Stimulated activated naive CD8-positive, alpha-beta T cell treated with anti-CD3 and anti-CD28 coated beads, Interleukin-15, Interleukin-2, amounts not matched to agents 100 ng/mL and 50 ng/mL, for 24 hours (primary cell): ENCODE measurements around the gene RNF215.

ENCODE experiments used
- H3K27ac Mint-ChIP-seq: one replicate; pipeline ENCODE4 v1.8.0; 2021; ENCODE audit warnings: mild to moderate bottlenecking, mixed read lengths
- H3K27me3 Mint-ChIP-seq: one replicate; pipeline ENCODE4 v1.8.0; 2021; ENCODE audit warnings: mixed read lengths
- H3K36me3 Mint-ChIP-seq: one replicate; pipeline ENCODE4 v1.8.0; 2021; ENCODE audit warnings: low read depth, mixed read lengths
- H3K4me1 Mint-ChIP-seq: one replicate; pipeline ENCODE4 v1.8.0; 2021; ENCODE audit warnings: low read depth, mixed read lengths
- H3K4me3 Mint-ChIP-seq: one replicate; pipeline ENCODE4 v1.8.0; 2021; ENCODE audit warnings: mild to moderate bottlenecking, mixed read lengths
- H3K9me3 Mint-ChIP-seq: one replicate; pipeline ENCODE4 v1.8.0; 2021; ENCODE audit warnings: mixed read lengths

RNF215 gene

DNA sequence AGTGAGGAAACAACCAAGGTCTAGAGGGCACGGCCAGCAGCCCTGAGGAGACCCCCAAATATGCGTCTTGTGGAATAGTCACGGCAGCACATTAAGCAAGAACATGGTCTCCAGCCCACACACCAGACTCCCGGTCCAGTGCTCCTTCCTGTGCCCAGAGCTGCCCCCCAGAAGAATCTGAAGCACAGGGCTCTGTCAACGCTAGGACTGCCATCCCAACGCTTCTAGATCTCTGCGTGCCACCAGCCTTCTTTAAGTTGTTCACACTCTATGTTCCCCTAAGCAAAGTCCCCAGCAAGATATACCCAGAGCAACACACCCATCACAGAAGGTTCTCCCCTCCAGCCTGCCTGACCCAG is 6.1 kb upstream of the RNF215 start:
- no peak overlapping the region for H3K27ac Mint-ChIP-seq
- H3K27me3 Mint-ChIP-seq, result no peaks in the 10 kb centered on the region
- H3K9me3 Mint-ChIP-seq, result no peaks in the 10 kb centered on the region
- H3K4me3 Mint-ChIP-seq, result no peak overlapping the region
- H3K4me1 Mint-ChIP-seq, result peaks cover 62% of the 10 kb centered on the region
- no peaks in the 10 kb centered on the region for H3K36me3 Mint-ChIP-seq

DNA sequence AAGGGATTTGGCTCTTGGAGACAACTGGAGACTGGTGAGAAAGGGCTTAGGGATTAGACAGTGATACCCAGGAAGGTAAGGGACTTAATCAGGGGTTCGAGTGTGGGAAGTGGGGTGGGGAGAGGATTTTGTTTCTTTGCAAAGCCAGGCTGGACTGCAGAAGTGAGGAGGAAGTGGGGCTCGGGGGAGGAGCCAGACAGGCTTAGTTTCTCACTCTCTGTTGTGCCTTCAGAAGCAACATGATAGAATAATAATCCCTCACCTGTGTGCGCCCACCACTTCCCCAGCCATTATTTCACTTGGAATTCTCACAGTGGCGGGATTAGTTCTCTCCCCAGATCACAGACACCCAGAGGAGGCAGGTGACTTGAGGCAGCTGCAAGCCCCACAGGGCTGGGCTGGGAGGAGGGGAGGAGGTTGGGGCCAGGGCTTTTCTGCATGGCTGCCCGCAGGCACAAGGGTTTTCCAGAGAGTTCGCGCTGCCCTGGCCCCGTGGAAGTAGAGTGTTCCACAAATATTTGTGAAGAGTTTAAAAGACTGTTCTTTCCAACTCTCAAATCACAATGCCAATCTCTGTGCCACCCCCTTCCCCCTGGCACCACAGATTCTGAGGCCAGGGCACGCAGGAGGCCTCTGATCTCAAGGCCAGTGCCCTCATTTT is 5.6 kb upstream of the RNF215 start:
- Mint-ChIP-seq H3K4me1 (peaks cover 59% of the 10 kb centered on the region), H3K9me3 (no peaks in the 10 kb centered on the region), H3K27me3 (no peaks in the 10 kb centered on the region), H3K27ac (no peak overlapping the region), H3K36me3 (no peaks in the 10 kb centered on the region), H3K4me3 (no peak overlapping the region)

DNA sequence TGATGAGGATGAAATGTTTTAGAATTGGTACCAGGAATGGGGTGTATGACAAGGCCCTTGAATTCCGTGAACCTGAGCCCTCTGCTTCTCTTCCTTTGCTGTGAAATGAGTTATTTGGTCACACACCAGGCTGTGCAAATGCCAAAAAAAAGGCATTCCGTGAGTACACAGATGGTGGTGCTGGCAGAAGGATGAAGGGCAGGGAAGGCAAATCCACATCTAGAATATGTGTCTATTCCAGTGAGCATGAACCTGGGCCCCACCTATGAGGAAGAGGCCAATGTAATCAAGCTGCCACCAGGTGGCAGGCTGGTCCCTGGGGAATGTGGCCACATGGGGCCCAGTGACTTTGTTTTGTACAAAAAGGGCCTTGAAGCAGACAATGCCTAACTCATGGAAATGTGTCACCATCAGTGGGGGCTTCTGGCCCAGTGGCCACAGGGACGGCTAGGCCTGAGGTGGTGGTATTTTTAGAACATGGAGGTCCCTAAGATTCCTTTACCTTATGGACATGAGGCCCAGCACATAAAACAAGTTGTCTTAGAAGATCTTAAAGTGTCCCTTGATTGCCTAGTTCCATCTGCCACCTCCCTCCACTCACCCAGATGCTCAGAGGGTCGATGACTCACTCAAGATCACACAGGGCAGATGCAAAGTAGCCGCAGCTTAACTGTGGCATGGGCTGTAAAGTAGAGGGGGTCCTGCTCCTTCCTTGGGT is 3.9 kb upstream of the RNF215 start:
- Mint-ChIP-seq H3K36me3 (no peaks in the 10 kb centered on the region), H3K9me3 (no peaks in the 10 kb centered on the region), H3K27ac (peak overlapping the region; percentile 74), H3K27me3 (no peaks in the 10 kb centered on the region), H3K4me1 (peaks cover 54% of the 10 kb centered on the region), H3K4me3 (no peak overlapping the region)

DNA sequence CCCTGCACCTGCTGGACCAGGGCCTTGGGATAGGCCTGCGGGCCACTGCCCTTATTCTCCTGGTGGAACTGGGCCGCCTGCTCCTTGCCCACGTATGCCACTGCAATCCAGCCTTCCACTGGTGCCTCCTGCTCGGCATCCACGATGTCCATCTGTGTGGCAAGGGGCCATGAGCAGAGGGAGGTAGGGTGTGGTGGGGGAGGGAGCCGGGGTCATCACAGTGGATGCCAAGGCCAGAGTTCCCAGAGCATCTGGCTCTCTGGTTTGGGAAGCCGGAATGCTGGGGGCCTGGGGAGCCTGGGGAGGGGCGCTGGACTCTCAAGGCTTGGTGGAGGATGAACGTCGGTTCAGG is 627 bp downstream of the RNF215 start:
- no peaks in the 10 kb centered on the region for H3K36me3 Mint-ChIP-seq
- H3K27ac Mint-ChIP-seq, result no peak overlapping the region
- no peaks in the 10 kb centered on the region for H3K27me3 Mint-ChIP-seq
- H3K9me3 Mint-ChIP-seq, result no peaks in the 10 kb centered on the region
- H3K4me1 Mint-ChIP-seq, result peaks cover 30% of the 10 kb centered on the region
- H3K4me3 Mint-ChIP-seq, result peak overlapping the region; percentile 82

DNA sequence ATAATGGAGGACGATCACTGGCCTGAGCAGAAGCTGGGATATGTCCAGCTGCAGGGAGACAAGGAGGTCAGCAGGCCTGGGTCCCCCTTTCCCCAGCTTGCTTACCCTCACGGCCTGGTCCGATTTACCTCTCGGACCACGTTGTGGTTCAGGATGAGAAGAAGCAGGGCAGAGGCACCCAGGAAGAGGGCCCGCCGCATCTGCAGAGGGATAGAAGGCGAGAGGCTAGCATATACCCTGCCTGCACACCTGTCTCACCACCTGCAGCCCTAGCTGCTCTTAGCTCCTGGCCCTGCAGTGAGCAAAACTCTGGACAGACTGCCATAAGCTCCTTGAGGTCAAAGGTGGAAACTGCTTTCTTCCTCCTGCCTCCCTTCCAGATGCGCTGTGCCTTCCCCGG is 1.3 kb downstream of the RNF215 start:
- Mint-ChIP-seq H3K4me1 (peaks cover 30% of the 10 kb centered on the region), H3K27ac (no peak overlapping the region), H3K36me3 (no peaks in the 10 kb centered on the region), H3K4me3 (no peak overlapping the region), H3K9me3 (no peaks in the 10 kb centered on the region), H3K27me3 (no peaks in the 10 kb centered on the region)

DNA sequence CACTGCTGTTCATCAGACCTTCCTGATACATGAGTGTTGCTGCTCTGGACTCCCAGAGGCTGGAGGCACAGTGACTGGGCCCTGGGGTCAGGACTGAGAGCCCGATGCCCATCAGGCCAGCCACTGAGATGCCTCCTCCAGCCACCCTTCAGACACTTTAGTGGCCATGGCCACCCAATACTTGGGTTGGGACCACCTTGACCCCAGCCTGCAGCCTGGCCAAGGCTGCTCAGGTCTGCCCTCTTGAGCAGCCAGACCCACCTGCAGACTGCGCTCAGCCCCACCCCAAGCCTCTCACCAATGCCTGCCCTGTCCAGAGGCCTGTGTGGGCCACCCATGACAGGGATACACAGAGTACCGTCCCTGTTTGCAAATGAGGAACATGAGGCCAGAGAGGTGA is 4.2 kb downstream of the RNF215 start:
- no peak overlapping the region for H3K27ac Mint-ChIP-seq
- no peaks in the 10 kb centered on the region for H3K9me3 Mint-ChIP-seq
- peaks cover 13% of the 10 kb centered on the region for H3K4me1 Mint-ChIP-seq
- H3K4me3 Mint-ChIP-seq, result no peak overlapping the region
- no peaks in the 10 kb centered on the region for H3K36me3 Mint-ChIP-seq
- no peaks in the 10 kb centered on the region for H3K27me3 Mint-ChIP-seq

DNA sequence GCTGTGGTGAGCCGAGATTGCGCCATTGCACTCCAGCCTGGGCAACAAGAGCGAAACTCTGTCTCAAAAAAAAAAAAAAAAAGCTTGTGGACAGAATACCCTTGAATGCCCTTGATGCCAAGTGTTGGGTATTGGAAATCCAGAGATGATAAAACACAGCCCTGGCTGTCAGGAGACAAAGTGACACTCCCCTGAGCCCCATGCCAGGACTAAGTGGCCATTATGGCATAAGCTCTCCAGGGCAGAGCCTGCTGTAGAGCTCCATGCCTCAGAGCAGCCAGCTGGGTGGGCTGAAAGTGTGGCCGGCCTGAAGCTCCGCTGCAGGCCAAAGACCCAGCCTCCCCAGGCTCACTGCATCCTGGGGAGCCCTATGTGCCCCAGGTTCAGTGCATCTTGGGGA is 4.9 kb downstream of the RNF215 start:
- H3K27ac Mint-ChIP-seq, result no peak overlapping the region
- H3K4me1 Mint-ChIP-seq, result peaks cover 9% of the 10 kb centered on the region
- H3K4me3 Mint-ChIP-seq, result no peak overlapping the region
- H3K27me3 Mint-ChIP-seq, result no peaks in the 10 kb centered on the region
- H3K36me3 Mint-ChIP-seq, result no peaks in the 10 kb centered on the region
- no peaks in the 10 kb centered on the region for H3K9me3 Mint-ChIP-seq

DNA sequence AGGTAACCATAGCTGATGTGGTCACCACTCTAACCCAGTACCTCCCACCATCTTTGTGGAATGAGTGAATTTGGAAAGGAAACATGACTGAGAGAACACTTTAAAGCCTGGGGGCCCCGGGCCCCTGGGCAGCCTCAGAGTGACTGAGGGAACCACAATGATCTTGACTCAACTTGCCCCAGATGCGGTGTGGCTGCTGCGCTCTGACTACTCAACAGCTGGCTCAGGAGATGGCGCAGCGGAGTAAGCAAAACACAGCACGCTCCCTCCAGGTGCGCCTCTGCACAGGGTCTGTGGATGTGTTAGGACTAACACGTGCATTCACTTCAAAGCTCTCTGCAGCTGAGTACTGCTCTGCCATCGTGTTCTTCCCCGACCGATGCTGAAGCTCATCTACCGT is 5.9 kb downstream of the RNF215 start:
- H3K27ac Mint-ChIP-seq, result no peak overlapping the region
- H3K4me1 Mint-ChIP-seq, result peaks cover 8% of the 10 kb centered on the region

DNA sequence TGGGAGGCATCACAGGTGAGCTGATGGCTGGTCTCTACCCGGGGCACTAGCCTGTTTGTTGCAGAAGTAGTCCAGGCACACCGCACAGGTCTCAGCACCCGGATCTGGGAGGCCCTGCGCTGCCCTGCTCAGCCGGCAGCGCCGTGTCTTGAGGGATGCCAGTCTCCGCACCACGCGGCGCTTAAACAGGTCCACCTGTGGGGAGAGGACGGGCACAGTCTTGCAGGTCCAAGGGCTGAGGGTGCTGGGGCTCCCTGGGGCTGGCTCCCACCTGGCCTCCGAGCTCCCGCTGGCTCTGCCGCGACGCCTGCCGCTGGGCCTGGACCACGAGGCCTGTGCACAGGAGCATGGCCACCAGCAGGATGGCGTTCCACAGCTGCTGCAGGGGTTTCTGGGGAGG is 7.2 kb downstream of the RNF215 start:
- no peaks in the 10 kb centered on the region for H3K36me3 Mint-ChIP-seq
- no peaks in the 10 kb centered on the region for H3K27me3 Mint-ChIP-seq
- peaks cover 8% of the 10 kb centered on the region for H3K4me1 Mint-ChIP-seq
- no peak overlapping the region for H3K27ac Mint-ChIP-seq
- H3K9me3 Mint-ChIP-seq, result no peaks in the 10 kb centered on the region
- no peak overlapping the region for H3K4me3 Mint-ChIP-seq

More for the DNA sequence above, 5.9 kb downstream of the RNF215 start:
- Mint-ChIP-seq H3K36me3 (no peaks in the 10 kb centered on the region), H3K9me3 (no peaks in the 10 kb centered on the region), H3K4me3 (no peak overlapping the region), H3K27me3 (no peaks in the 10 kb centered on the region)

DNA sequence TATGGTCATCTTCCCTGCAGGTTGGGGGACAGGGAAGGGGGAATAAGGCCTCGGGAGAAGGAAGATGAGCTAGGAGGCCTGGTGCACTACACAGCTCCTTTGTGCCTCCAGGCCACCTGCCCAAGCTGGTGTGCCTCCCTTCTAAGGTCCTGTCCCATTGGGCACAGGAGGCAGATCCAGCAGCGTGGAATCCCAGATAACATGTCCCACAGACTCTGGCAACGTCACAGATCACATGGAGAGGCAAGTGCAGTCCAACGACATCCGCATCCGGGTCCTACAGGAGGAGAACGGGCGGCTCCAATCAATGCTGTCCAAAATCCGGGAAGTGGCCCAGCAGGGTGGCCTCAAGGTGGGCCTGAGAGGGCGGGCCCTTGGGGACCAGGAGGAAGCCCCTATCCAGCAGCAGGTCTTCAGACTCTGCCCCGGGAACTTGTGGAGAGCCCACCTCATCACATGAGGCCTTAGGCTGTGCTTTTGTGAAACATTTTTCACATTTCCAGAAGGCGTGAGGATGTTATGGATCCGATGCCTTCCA is 11.8 kb downstream of the RNF215 start:
- Mint-ChIP-seq H3K4me1 (no peaks in the 10 kb centered on the region), H3K9me3 (no peaks in the 10 kb centered on the region), H3K27ac (no peak overlapping the region), H3K4me3 (no peak overlapping the region), H3K27me3 (no peaks in the 10 kb centered on the region), H3K36me3 (no peaks in the 10 kb centered on the region)

DNA sequence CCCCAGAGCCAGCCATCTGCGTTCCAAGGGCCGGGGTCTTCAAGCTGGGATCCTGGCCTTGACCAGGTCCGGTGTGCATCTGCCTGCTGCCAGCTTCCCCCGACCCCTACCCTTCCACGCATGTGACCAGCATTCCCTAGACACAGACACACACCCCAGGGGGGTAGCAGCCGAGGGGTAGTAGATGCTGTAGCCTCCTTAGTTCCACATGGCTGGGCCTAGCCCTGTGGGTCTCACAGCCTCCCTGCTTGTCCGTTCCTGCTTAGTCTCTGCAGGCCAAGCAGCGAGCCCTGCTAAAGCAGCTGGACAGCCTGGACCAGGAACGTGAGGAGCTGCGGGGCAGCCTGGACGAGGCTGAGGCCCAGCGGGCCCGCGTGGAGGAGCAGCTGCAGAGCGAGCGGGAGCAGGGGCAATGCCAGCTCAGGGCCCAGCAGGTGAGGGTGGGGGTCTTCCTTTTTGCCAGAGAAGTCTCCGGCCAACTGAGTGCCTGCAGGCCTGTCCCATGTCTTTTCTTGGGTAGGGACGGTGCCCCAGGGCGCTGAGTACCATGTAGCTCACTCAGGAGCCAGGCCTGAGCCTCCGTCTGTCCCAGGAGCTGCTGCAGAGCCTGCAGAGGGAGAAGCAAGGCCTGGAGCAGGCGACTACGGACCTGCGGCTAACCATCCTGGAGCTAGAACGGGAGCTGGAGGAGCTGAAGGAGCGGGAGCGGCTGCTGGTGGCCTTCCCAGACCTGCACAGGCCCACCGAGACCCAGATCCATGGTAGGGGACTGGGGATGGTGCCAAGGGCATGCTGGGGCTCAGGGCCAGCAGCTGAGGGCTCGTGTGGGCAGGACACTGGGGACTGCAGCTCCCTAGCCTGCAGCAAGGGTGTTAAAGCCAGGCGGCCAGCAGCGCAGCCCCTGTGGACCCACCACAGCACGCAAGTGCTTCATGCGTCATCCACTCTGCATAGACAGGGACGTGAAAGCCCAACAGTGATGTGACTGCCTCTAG is 13.6 kb downstream of the RNF215 start:
- no peaks in the 10 kb centered on the region for H3K9me3 Mint-ChIP-seq
- H3K4me3 Mint-ChIP-seq, result no peak overlapping the region
- no peaks in the 10 kb centered on the region for H3K27me3 Mint-ChIP-seq
- H3K27ac Mint-ChIP-seq, result no peak overlapping the region
- no peaks in the 10 kb centered on the region for H3K36me3 Mint-ChIP-seq
- H3K4me1 Mint-ChIP-seq, result no peaks in the 10 kb centered on the region

DNA sequence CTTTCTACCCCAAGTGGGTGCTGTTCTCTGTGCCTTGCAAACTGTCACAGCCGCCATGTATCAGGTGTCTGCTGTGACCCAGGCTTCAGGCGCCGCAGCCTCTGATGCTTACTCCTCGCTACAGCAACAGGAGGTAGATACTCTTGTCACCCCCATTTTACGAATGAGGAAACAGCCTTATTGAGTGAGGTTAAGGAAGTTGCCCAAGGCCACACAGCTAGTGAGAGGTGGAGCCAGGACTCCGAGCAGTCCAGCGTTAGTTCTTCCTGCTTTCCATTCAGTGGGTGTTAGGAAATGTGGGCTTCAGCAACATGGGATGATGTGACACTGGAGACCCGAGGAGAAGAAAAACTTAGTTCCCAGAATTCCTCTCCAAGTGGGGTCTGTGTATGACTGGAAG is 14.3 kb downstream of the RNF215 start:
- no peaks in the 10 kb centered on the region for H3K36me3 Mint-ChIP-seq
- H3K4me3 Mint-ChIP-seq, result no peak overlapping the region
- H3K9me3 Mint-ChIP-seq, result no peaks in the 10 kb centered on the region
- no peaks in the 10 kb centered on the region for H3K27me3 Mint-ChIP-seq
- H3K27ac Mint-ChIP-seq, result no peak overlapping the region
- no peaks in the 10 kb centered on the region for H3K4me1 Mint-ChIP-seq

DNA sequence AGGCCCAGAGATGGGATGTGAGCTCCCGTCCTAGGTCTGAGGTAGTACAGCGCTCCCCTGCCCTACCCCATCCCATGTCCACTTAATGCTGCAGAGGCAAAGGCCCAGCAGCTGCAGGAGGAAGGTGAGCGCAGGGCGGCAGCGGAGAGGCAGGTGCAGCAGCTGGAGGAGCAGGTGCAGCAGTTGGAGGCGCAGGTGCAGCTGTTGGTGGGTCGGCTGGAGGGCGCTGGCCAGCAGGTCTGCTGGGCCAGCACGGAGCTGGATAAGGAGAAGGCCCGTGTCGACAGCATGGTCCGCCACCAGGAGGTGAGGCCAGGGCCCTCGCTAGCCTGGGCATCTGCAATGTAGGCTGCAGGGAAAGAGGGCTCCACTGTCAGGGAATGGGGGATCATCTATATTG is 15.2 kb downstream of the RNF215 start:
- no peaks in the 10 kb centered on the region for H3K4me1 Mint-ChIP-seq

DNA sequence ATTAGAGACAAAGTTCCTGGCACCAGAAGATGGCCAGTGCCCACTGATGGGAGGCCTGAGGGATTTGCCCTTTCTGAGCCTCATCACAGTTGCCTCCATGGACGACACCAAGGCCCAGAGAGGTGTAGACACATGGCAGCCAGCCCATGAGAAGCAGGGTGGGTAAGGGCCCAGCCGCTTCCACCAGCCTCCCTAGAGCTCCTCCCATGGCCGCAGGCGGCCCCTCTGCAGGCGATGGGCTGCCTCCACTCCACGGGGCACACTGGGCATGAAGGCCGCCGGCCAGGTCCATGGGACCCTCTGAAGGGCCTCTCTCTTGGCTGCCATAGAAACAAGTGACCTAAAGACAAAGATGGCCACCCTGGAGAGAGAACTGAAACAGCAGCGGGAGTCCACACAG is 15.9 kb downstream of the RNF215 start:
- Mint-ChIP-seq H3K4me1 (no peaks in the 10 kb centered on the region), H3K4me3 (no peak overlapping the region), H3K27ac (no peak overlapping the region), H3K36me3 (no peaks in the 10 kb centered on the region), H3K27me3 (no peaks in the 10 kb centered on the region), H3K9me3 (no peaks in the 10 kb centered on the region)

More for the DNA sequence above, 15.2 kb downstream of the RNF215 start:
- Mint-ChIP-seq H3K9me3 (no peaks in the 10 kb centered on the region), H3K27me3 (no peaks in the 10 kb centered on the region), H3K4me3 (no peak overlapping the region), H3K36me3 (no peaks in the 10 kb centered on the region), H3K27ac (no peak overlapping the region)

DNA sequence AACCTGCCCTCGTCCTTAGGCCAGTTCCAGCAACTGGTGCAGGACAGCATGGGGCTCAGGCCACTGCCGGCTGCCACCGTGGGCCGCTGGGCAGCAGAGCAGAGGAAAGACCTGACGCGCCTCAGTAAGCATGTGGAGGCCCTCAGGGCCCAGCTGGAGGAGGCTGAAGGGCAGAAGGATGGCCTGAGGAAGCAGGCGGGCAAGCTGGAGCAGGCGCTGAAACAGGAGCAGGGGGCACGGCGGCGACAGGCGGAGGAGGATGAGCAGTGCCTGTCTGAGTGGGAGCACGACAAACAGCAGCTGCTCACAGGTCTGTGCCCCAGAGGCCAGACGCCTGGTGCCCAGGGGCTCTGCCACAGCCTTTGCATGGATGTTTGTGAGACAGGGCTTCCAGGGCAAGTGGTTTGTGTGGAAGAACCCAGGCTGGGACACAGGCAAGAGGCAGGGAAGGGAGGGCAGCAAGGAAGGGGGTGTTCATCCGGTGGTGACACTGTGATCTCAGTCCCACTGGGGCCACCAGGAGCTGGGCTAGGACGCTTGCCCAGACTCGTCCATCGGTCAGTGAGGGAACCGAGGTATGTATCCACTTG is 16.5 kb downstream of the RNF215 start:
- H3K4me3 Mint-ChIP-seq, result no peak overlapping the region
- no peaks in the 10 kb centered on the region for H3K9me3 Mint-ChIP-seq
- H3K27ac Mint-ChIP-seq, result no peak overlapping the region
- H3K4me1 Mint-ChIP-seq, result no peaks in the 10 kb centered on the region
- H3K36me3 Mint-ChIP-seq, result no peaks in the 10 kb centered on the region
- H3K27me3 Mint-ChIP-seq, result no peaks in the 10 kb centered on the region
